A549 (cell line): ENCODE measurements around the gene ARHGDIG. TPM values are rescaled to one million over a fixed set of nuclear protein-coding genes. Genes with fewer than 3 reads are reported as not detected.

Experiments
- ATAC-seq, 2 experiments: fragments of 200-7000 bp in 1 of 2; fragments of >200 bp in 1 of 2; cut with Nextera tagmentation in 1 of 2; cut with Tn5 transposase in 1 of 2; 3 replicates each; pipeline versions ENCODE4 v1.8.0 to v1.9.1; 2018 to 2020; ENCODE audit warnings: mild to moderate bottlenecking in 1 of 2, moderate library complexity in 1 of 2
- CTCF ChIA-PET: fragments of 300-600 bp; sonication (Branson Sonifier 250); formaldehyde crosslinking; extraction: SDS; loops from one replicate; lab custom pipeline; 2021; ENCODE audit warnings: antibody characterized with exemption, inconsistent platforms; lab: Yijun Ruan, JAX
- POLR2A ChIA-PET: fragments of 350-600 bp; formaldehyde crosslinking; extraction: SDS; loops from one replicate; lab custom pipeline; 2021; ENCODE audit warnings: antibody characterized with exemption, inconsistent platforms; lab: Yijun Ruan, JAX
- DNase-seq, 2 experiments: peaks; one replicate each; pipeline versions ENCODE4 v3.0.0 to v3.0.0-alpha.2; 2011 to 2016; ENCODE audit warnings: low read depth in 1 of 2, low spot score in 1 of 2
- FAIRE-seq: peaks from 2 replicates; lab custom pipeline; 2011; peaks lifted over from hg19 to GRCh38; lab: Jason Lieb, UNC
- H3K27ac ChIP-seq, 2 experiments: fragments of >200 bp; sonication (Bioruptor Twin); formaldehyde crosslinking; 3 replicates each; pipeline ENCODE4 v1.5.1; 2016 to 2017
- H3K4me1 ChIP-seq: fragments of >200 bp; sonication (Bioruptor Twin); formaldehyde crosslinking; 3 replicates; pipeline ENCODE4 v1.6.1; 2016
- H3K4me2 ChIP-seq: fragments of >200 bp; sonication (Bioruptor Twin); formaldehyde crosslinking; 3 replicates; pipeline ENCODE4 v1.6.1; 2016
- H3K4me3 ChIP-seq: fragments of >200 bp; sonication (Bioruptor Twin); formaldehyde crosslinking; 3 replicates; pipeline ENCODE4 v1.5.1; 2016
- H3K9me3 ChIP-seq: fragments of >200 bp; sonication (Bioruptor Twin); formaldehyde crosslinking; 3 replicates; pipeline ENCODE4 v1.6.1; 2016
- CBX2 ChIP-seq: fragments of 200-600 bp; sonication (generic); IDR thresholded peaks from 2 replicates; pipeline ENCODE4 v1.6.1; 2016; ENCODE audit warnings: low read depth, mild to moderate bottlenecking, borderline replicate concordance
- CEBPB ChIP-seq, 2 experiments: fragments of >200 bp in 1 of 2; sonication (Bioruptor Twin) in 1 of 2; formaldehyde crosslinking in 1 of 2; IDR thresholded peaks; 2 replicates each; pipeline ENCODE4 v1.6.1; 2012 to 2016
- CHD2 ChIP-seq: fragments of 150-350 bp; IDR thresholded peaks from 2 replicates; pipeline ENCODE4 v1.6.1; 2014; ENCODE audit warnings: low read length; ENCODE audit not compliant: partially characterized antibody
- EHMT2 ChIP-seq: fragments of 200-600 bp; sonication (generic); IDR thresholded peaks from 2 replicates; pipeline ENCODE4 v1.6.1; 2016; ENCODE audit warnings: antibody characterized with exemption, low read depth, mild to moderate bottlenecking, moderate library complexity
- FOSL2 ChIP-seq, 2 experiments: fragments of 450-650 bp in 1 of 2; fragments of >200 bp in 1 of 2; sonication (Bioruptor Twin) in 1 of 2; formaldehyde crosslinking; IDR thresholded peaks; 2 replicates each; pipeline versions ENCODE4 v1.5.0 to v1.6.1; 2016 to 2020; ENCODE audit warnings: mild to moderate bottlenecking in 1 of 2, moderate library complexity in 1 of 2
- HDAC2 ChIP-seq: fragments of 200-600 bp; sonication (generic); IDR thresholded peaks from 2 replicates; pipeline ENCODE4 v1.6.1; 2016
- HOXB13 ChIP-seq: fragments of 250-450 bp; sonication (Bioruptor Pico); IDR thresholded peaks from 2 replicates; pipeline ENCODE4 v1.5.0; 2020; ENCODE audit warnings: low read depth, mild to moderate bottlenecking, moderate library complexity
- HOXB5 ChIP-seq: fragments of 250-450 bp; sonication (Bioruptor Pico); IDR thresholded peaks from 2 replicates; pipeline ENCODE4 v1.5.0; 2020; ENCODE audit warnings: mild to moderate bottlenecking, moderate library complexity
- JUNB ChIP-seq: fragments of >200 bp; sonication (Bioruptor Twin); formaldehyde crosslinking; IDR thresholded peaks from 2 replicates; pipeline ENCODE4 v1.6.1; 2016
- MAFK ChIP-seq: fragments of 450-650 bp; IDR thresholded peaks from 2 replicates; pipeline ENCODE4 v1.6.1; 2014; ENCODE audit not compliant: partially characterized antibody
- MAZ ChIP-seq: fragments of 150-350 bp; IDR thresholded peaks from 2 replicates; pipeline ENCODE4 v1.6.1; 2014; ENCODE audit warnings: antibody characterized with exemption, low read depth, low read length, borderline replicate concordance
- NFE2L2 ChIP-seq: fragments of 150-350 bp; conservative IDR thresholded peaks from 2 replicates; pipeline ENCODE4 v1.6.1; 2014; ENCODE audit warnings: low read length
- NR3C1 ChIP-seq: fragments of >200 bp; sonication (Bioruptor Twin); formaldehyde crosslinking; IDR thresholded peaks from 3 replicates; pipeline ENCODE4 v1.6.1; 2017
- POLR2A ChIP-seq: IDR thresholded peaks from 2 replicates; pipeline ENCODE4 v1.6.1; 2012; ENCODE audit warnings: mild to moderate bottlenecking, low read length
- RARB ChIP-seq: fragments of 250-450 bp; sonication (Bioruptor Pico); IDR thresholded peaks from 2 replicates; pipeline ENCODE4 v1.8.0; 2021; ENCODE audit warnings: mild to moderate bottlenecking, moderate library complexity
- RCOR1 ChIP-seq: fragments of 150-350 bp; IDR thresholded peaks from 2 replicates; pipeline ENCODE4 v1.6.1; 2014; ENCODE audit warnings: antibody characterized with exemption, low read length, low read depth
- RFX5 ChIP-seq: fragments of 450-650 bp; IDR thresholded peaks from 2 replicates; pipeline ENCODE4 v1.7.1; 2014; ENCODE audit warnings: antibody characterized with exemption, mild to moderate bottlenecking, moderate library complexity
- SREBF2 ChIP-seq: fragments of 450-650 bp; IDR thresholded peaks from 2 replicates; pipeline ENCODE4 v1.6.1; 2014; ENCODE audit warnings: mild to moderate bottlenecking, moderate library complexity
- ZNF302 ChIP-seq: fragments of 250-450 bp; sonication (Bioruptor Pico); IDR thresholded peaks from 2 replicates; pipeline ENCODE4 v1.9.0; 2021; ENCODE audit warnings: inconsistent platforms, mild to moderate bottlenecking, moderate library complexity
- WGBS: methylation state at CpG from one replicate; pipeline ENCODE4 v1.1.6; 2017; ENCODE audit errors: missing lambda C conversion rate; 5-methylcytosine and 5-hydroxymethylcytosine counted together
- polyA plus RNA-seq, 4 experiments: library from polyadenylated mRNA; depleted of rRNA in 3 of 4; stranded (reverse); fragments of >200 nt; fragmentation: RNase III in 1 of 4; extraction: RNeasy Plus Mini Kit Qiagen cat#74134 plus additional on column Dnase treatment in 1 of 4; gene quantifications; 2 replicates in 3 of 4; 3 replicates in 1 of 4; pipeline ENCODE4 v1.2.3, GENCODE V29; 2011 to 2017
- TF ChIP-seq, protein P1 (sequence below): fragments of >200 bp; sonication (Bioruptor Twin); formaldehyde crosslinking; IDR thresholded peaks from 3 replicates; pipeline ENCODE4 v1.6.1; 2016
- TF ChIP-seq, protein P2 (sequence below): fragments of 250-450 bp; sonication (Bioruptor Pico); IDR thresholded peaks from 2 replicates; pipeline ENCODE4 v1.5.0; 2021; ENCODE audit warnings: mild to moderate bottlenecking, moderate library complexity, borderline replicate concordance
- TF ChIP-seq, protein P3 (sequence below): IDR thresholded peaks from 2 replicates; pipeline ENCODE4 v1.6.1; 2012
- TF ChIP-seq, protein P4 (sequence below): fragments of 150-350 bp; IDR thresholded peaks from 2 replicates; pipeline ENCODE4 v1.6.1; 2014; ENCODE audit warnings: low read depth, mild to moderate bottlenecking, low read length

The ARHGDIG gene
- polyA plus RNA-seq, 2 of the 4 experiments (the other 2 are of a cell fraction), result 1.1 to 1.9 TPM

DNA sequence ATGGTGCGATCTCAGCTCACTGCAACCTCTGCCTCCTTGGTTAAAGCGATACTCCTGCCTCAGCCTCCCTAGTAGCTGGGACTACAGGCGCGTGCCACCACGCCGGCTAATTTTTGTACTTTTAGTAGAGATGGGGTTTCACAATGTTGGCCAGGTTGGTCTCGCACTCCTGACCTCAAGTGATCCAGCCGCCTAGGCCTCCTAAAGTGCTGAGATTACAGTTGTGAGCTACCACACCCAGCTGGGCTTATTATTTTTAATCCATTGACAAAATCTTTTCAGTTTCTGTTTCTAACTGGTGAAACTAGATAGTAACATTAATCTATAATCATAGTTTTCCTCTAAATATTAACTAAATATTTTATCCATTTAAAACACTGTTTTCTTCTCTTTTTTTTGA lies 39.8 kb upstream of the ARHGDIG start:
- Histone ChIP-seq H3K4me1 (no peaks in the 10 kb centered on the region), H3K27ac (no peak overlapping the region), H3K4me3 (no peak overlapping the region), H3K4me2 (no peak overlapping the region), H3K9me3 (no peaks in the 10 kb centered on the region)
- ChIA-PET CTCF (interaction anchor here (0.9 to 1.0 kb wide), 2 partner anchors 134 to 175 kb away, joined by 3 to 4 read pairs; no protein-coding TSS in a partner anchor), POLR2A (no interaction called here)
- DNase-seq (no peak), FAIRE-seq (no peak), ATAC-seq (no peak)
- 94% methylated on average over 8 of the region's 8 CpGs for WGBS
- TF ChIP-seq JUNB, result no peak
- TF ChIP-seq, protein P1, sequence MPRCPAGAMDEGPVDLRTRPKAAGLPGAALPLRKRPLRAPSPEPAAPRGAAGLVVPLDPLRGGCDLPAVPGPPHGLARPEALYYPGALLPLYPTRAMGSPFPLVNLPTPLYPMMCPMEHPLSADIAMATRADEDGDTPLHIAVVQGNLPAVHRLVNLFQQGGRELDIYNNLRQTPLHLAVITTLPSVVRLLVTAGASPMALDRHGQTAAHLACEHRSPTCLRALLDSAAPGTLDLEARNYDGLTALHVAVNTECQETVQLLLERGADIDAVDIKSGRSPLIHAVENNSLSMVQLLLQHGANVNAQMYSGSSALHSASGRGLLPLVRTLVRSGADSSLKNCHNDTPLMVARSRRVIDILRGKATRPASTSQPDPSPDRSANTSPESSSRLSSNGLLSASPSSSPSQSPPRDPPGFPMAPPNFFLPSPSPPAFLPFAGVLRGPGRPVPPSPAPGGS, result no peak
- no peak for TF ChIP-seq HOXB13 (CRISPR knock-in tag)
- TF ChIP-seq CHD2, result no peak
- TF ChIP-seq NFE2L2, result no peak
- no peak for TF ChIP-seq MAZ
- TF ChIP-seq CBX2, result no peak
- no peak for TF ChIP-seq HOXB5 (CRISPR knock-in tag)
- TF ChIP-seq RCOR1, result no peak
- TF ChIP-seq HDAC2, result no peak
- no peak for TF ChIP-seq POLR2A
- TF ChIP-seq RARB (CRISPR knock-in tag), result no peak

DNA sequence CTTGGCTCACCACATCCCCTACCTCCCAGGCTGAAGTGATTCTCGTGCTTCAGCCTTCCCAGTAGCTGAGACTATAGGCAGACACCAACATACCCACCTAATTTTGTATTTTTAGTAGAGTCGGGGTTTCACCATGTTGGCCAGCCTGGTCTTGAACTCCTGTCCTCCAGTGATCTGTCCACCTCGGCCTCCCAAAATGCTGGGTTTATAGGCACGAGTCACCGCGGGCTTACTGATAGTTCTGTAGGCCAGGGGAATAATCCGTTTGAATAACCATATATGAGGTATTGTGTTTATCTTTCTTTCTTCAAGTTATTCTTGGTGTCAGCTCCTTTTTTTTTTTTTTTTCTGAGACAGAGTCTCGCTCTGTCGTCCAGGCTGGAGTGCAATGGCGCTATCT lies 38.1 kb upstream of the ARHGDIG start:
- no peak overlapping the region for H3K4me2 ChIP-seq
- CTCF ChIA-PET, result no interaction called here
- whole genome bisulfite sequencing, result 90% methylated on average over 10 of the region's 10 CpGs
- no peaks in the 10 kb centered on the region for H3K4me1 ChIP-seq
- no peak overlapping the region for H3K4me3 ChIP-seq
- TF ChIP-seq EHMT2 (no peak), HOXB13 (CRISPR knock-in tag) (no peak), ZNF302 (CRISPR knock-in tag) (no peak), FOSL2 (IDR thresholded peaks at IDR 0.05) (no peak), FOSL2 (CRISPR knock-in tag; IDR thresholded peaks at IDR 0.05) (no peak), CEBPB (IDR thresholded peaks at IDR 0.05) (no peak), NR3C1 (no peak), MAFK (no peak), RFX5 (no peak), HOXB5 (CRISPR knock-in tag) (no peak), SREBF2 (no peak)
- TF ChIP-seq, protein P2, sequence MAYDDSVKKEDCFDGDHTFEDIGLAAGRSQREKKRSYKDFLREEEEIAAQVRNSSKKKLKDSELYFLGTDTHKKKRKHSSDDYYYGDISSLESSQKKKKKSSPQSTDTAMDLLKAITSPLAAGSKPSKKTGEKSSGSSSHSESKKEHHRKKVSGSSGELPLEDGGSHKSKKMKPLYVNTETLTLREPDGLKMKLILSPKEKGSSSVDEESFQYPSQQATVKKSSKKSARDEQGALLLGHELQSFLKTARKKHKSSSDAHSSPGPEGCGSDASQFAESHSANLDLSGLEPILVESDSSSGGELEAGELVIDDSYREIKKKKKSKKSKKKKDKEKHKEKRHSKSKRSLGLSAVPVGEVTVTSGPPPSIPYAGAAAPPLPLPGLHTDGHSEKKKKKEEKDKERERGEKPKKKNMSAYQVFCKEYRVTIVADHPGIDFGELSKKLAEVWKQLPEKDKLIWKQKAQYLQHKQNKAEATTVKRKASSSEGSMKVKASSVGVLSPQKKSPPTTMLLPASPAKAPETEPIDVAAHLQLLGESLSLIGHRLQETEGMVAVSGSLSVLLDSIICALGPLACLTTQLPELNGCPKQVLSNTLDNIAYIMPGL (CRISPR knock-in tag), result no peak
- TF ChIP-seq, protein P1, result no peak
- TF ChIP-seq, protein P3, sequence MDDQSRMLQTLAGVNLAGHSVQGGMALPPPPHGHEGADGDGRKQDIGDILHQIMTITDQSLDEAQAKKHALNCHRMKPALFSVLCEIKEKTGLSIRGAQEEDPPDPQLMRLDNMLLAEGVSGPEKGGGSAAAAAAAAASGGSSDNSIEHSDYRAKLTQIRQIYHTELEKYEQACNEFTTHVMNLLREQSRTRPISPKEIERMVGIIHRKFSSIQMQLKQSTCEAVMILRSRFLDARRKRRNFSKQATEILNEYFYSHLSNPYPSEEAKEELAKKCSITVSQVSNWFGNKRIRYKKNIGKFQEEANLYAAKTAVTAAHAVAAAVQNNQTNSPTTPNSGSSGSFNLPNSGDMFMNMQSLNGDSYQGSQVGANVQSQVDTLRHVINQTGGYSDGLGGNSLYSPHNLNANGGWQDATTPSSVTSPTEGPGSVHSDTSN, result no peak
- TF ChIP-seq, protein P4, sequence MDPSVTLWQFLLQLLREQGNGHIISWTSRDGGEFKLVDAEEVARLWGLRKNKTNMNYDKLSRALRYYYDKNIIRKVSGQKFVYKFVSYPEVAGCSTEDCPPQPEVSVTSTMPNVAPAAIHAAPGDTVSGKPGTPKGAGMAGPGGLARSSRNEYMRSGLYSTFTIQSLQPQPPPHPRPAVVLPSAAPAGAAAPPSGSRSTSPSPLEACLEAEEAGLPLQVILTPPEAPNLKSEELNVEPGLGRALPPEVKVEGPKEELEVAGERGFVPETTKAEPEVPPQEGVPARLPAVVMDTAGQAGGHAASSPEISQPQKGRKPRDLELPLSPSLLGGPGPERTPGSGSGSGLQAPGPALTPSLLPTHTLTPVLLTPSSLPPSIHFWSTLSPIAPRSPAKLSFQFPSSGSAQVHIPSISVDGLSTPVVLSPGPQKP, result no peak
- POLR2A ChIA-PET, result no interaction called here
- H3K27ac ChIP-seq, result no peak overlapping the region
- FAIRE-seq (no peak), ATAC-seq (no peak), DNase-seq (no peak)
- no peaks in the 10 kb centered on the region for H3K9me3 ChIP-seq
